Keratinocyte (primary cell): ENCODE data around the gene SLC12A1. TPM values are rescaled to one million over a fixed set of nuclear protein-coding genes. Genes with fewer than 3 reads are reported as not detected.

ENCODE experiments used
- DNase-seq: peaks from one replicate; pipeline ENCODE4 v3.0.0-alpha.2; 2011; ENCODE audit warnings: low read depth, missing footprints, low spot score
- FAIRE-seq: peaks from 2 replicates; lab custom pipeline; 2011; peaks lifted over from hg19 to GRCh38; lab: Jason Lieb, UNC
- H2AFZ ChIP-seq: 2 replicates; pipeline ENCODE4 v1.6.0; 2012; ENCODE audit warnings: low read length, control low read depth, inconsistent platforms; ENCODE audit not compliant: control insufficient read depth
- H3K27ac ChIP-seq: 2 replicates; pipeline ENCODE4 v1.5.1; 2011; ENCODE audit warnings: low read length; ENCODE audit not compliant: control insufficient read depth, insufficient read depth
- H3K27me3 ChIP-seq: 3 replicates; pipeline ENCODE4 v1.6.0; 2011; ENCODE audit warnings: low read length; ENCODE audit not compliant: control insufficient read depth, insufficient read depth; ENCODE audit errors: extremely low read depth
- H3K36me3 ChIP-seq, 2 experiments: 2 replicates in 1 of 2; 3 replicates in 1 of 2; pipeline ENCODE4 v1.5.1; 2011; ENCODE audit warnings: low read length in 2 of 2, mild to moderate bottlenecking in 1 of 2; ENCODE audit not compliant: control insufficient read depth in 2 of 2, insufficient read depth in 2 of 2; ENCODE audit errors: extremely low read depth in 1 of 2
- H3K4me1 ChIP-seq: 3 replicates; pipeline ENCODE4 v1.5.1; 2011; ENCODE audit warnings: low read length; ENCODE audit not compliant: control insufficient read depth, insufficient read depth; ENCODE audit errors: extremely low read depth
- H3K4me2 ChIP-seq: 3 replicates; pipeline ENCODE4 v1.6.0; 2011; ENCODE audit warnings: low read depth, low read length; ENCODE audit not compliant: control insufficient read depth, insufficient read depth; ENCODE audit errors: extremely low read depth
- H3K4me3 ChIP-seq, 3 experiments: fragments of 200-600 bp in 1 of 3; sonication (generic) in 1 of 3; 2 replicates in 2 of 3; 3 replicates in 1 of 3; pipeline ENCODE4 v1.5.1; 2011 to 2016; ENCODE audit warnings: low read length in 3 of 3, mild to moderate bottlenecking in 3 of 3, control low read depth in 2 of 3, inconsistent platforms in 1 of 3, low read depth in 1 of 3, mixed read lengths in 1 of 3, mixed run types in 1 of 3, moderate library complexity in 1 of 3; ENCODE audit not compliant: control insufficient read depth in 2 of 3, insufficient read depth in 2 of 3; ENCODE audit errors: extremely low read depth in 1 of 3
- H3K79me2 ChIP-seq: 2 replicates; pipeline ENCODE4 v1.6.0; 2012; ENCODE audit warnings: low read length; ENCODE audit not compliant: control insufficient read depth, insufficient read depth
- H3K9ac ChIP-seq: 3 replicates; pipeline ENCODE4 v1.6.0; 2011; ENCODE audit warnings: low read length; ENCODE audit not compliant: control insufficient read depth, insufficient read depth; ENCODE audit errors: extremely low read depth
- H3K9me1 ChIP-seq: 3 replicates; pipeline ENCODE4 v1.6.0; 2011; ENCODE audit warnings: low read length; ENCODE audit not compliant: control insufficient read depth, insufficient read depth; ENCODE audit errors: extremely low read depth
- H3K9me3 ChIP-seq: 2 replicates; pipeline ENCODE4 v1.5.1; 2012; ENCODE audit warnings: low read depth, low read length; ENCODE audit not compliant: control insufficient read depth
- H4K20me1 ChIP-seq: 3 replicates; pipeline ENCODE4 v1.6.0; 2011; ENCODE audit warnings: low read length; ENCODE audit not compliant: control insufficient read depth, insufficient read depth; ENCODE audit errors: extremely low read depth
- CTCF ChIP-seq, 3 experiments: IDR thresholded peaks in 1 of 3; conservative IDR thresholded peaks in 1 of 3; optimal IDR thresholded peaks in 1 of 3; 2 replicates in 2 of 3; 3 replicates in 1 of 3; pipeline versions ENCODE3 to v1.5.1; 2011; ENCODE audit warnings: low read length in 3 of 3, mild to moderate bottlenecking in 3 of 3, moderate library complexity in 2 of 3, control low read depth in 1 of 3, inconsistent platforms in 1 of 3; ENCODE audit not compliant: insufficient read depth in 2 of 3; ENCODE audit errors: extremely low read depth in 1 of 3
- EZH2 ChIP-seq: IDR thresholded peaks from one replicate; pipeline ENCODE4 v1.6.1; 2012; ENCODE audit warnings: inconsistent platforms, mild to moderate bottlenecking, low read length, moderate library complexity
- dilution Hi-C: fragments of 300-500 bp; cut with MboI; formaldehyde crosslinking; loops from one replicate; pipeline ENCODE4 v1.7.0; 2020; ENCODE audit warnings: low sequenced_read_pairs; ENCODE audit not compliant: extremely low pct_ligation_motif_present
- polyA plus RNA-seq, 5 experiments: library from polyadenylated mRNA; depleted of rRNA in 3 of 5; stranded (reverse) in 3 of 5; stranded (forward) in 1 of 5; unstranded in 1 of 5; fragments of >200 nt; gene quantifications; 1 replicate in 1 of 5; 2 replicates in 3 of 5; 3 replicates in 1 of 5; pipeline versions ENCODE4 v1.2.1 to v1.2.3, GENCODE V29; 2011 to 2012; ENCODE audit warnings: missing spikeins in 2 of 5, low read depth in 1 of 5, low replicate concordance in 1 of 5

Gene SLC12A1
- polyA plus RNA-seq, 1 donor (not counting 4 experiments of a cell fraction or from before 2014, with no cell fraction given), result not detected

GRCh38 chr15:48202068-48202467, 4.0 kb upstream of the SLC12A1 start:
- FAIRE-seq (no peak), DNase-seq (no peak)
- no peaks in the 10 kb centered on the region for H3K36me3 ChIP-seq
- no peaks in the 10 kb centered on the region for H3K4me1 ChIP-seq
- H3K4me2 ChIP-seq, result no peak overlapping the region
- TF ChIP-seq EZH2 (no peak), CTCF (optimal IDR thresholded peaks at IDR 0.05 in 1 of 3, IDR thresholded peaks at IDR 0.05 in 1 of 3, conservative IDR thresholded peaks at IDR 0.05 in 1 of 3; ENCODE audit: extremely low read depth in 1 of 3, insufficient read depth in 2 of 3, low read length in 3 of 3) (no peak)
- dilution Hi-C loops, result no loop called here
- H3K9me1 ChIP-seq, result no peaks in the 10 kb centered on the region
- no peaks in the 10 kb centered on the region for H4K20me1 ChIP-seq
- no peak overlapping the region for H2AFZ ChIP-seq
- H3K27me3 ChIP-seq, result no peaks in the 10 kb centered on the region
- H3K9ac ChIP-seq, result no peak overlapping the region
- no peaks in the 10 kb centered on the region for H3K9me3 ChIP-seq
- no peak overlapping the region for H3K27ac ChIP-seq
- no peaks in the 10 kb centered on the region for H3K79me2 ChIP-seq
- no peak overlapping the region for H3K4me3 ChIP-seq

GRCh38 chr15:48221261-48221660, 15.2 kb downstream of the SLC12A1 start:
- no peak overlapping the region for H3K9ac ChIP-seq
- dilution Hi-C loops, result no loop called here

More at GRCh38 chr15:48221261-48221660, 15.2 kb downstream of the SLC12A1 start:
- Histone ChIP-seq H3K4me2 (no peak overlapping the region), H3K9me1 (no peaks in the 10 kb centered on the region), H3K4me3 (no peak overlapping the region), H3K9me3 (no peaks in the 10 kb centered on the region), H3K4me1 (no peaks in the 10 kb centered on the region), H3K79me2 (no peaks in the 10 kb centered on the region), H4K20me1 (no peaks in the 10 kb centered on the region), H3K27ac (no peak overlapping the region), H3K27me3 (no peaks in the 10 kb centered on the region), H3K36me3 (no peaks in the 10 kb centered on the region), H2AFZ (no peak overlapping the region)
- no peak for TF ChIP-seq CTCF (optimal IDR thresholded peaks at IDR 0.05 in 1 of 3, IDR thresholded peaks at IDR 0.05 in 1 of 3, conservative IDR thresholded peaks at IDR 0.05 in 1 of 3; ENCODE audit: extremely low read depth in 1 of 3, insufficient read depth in 2 of 3, low read length in 3 of 3)
- TF ChIP-seq EZH2, result no peak
- FAIRE-seq, result no peak
- no peak for DNase-seq
